BE2C (cell line): ENCODE data around the gene ROCK2.

ENCODE experiments used
- DNase-seq: peaks from one replicate; pipeline ENCODE4 v3.0.0-alpha.2; 2020
- H3K27me3 ChIP-seq: fragments of 250-450 bp; sonication (Bioruptor Pico); 2 replicates; pipeline ENCODE4 v1.5.1; 2020; ENCODE audit warnings: mild to moderate bottlenecking
- H3K36me3 ChIP-seq: fragments of 250-450 bp; sonication (Bioruptor Pico); 2 replicates; pipeline ENCODE4 v1.5.1; 2020; ENCODE audit warnings: mild to moderate bottlenecking
- H3K4me1 ChIP-seq: fragments of 250-450 bp; sonication (Bioruptor Pico); 2 replicates; pipeline ENCODE4 v1.5.1; 2020
- H3K4me3 ChIP-seq: 2 replicates; pipeline ENCODE4 v1.5.1; 2011; ENCODE audit warnings: low read depth, low read length
- H3K9me3 ChIP-seq: fragments of 250-450 bp; sonication (Bioruptor Pico); 2 replicates; pipeline ENCODE4 v1.5.1; 2020
- TF ChIP-seq, protein P1 (sequence below): IDR thresholded peaks from 2 replicates; pipeline ENCODE4 v1.5.1; 2012; ENCODE audit warnings: mild to moderate bottlenecking, low read depth, low read length

The ROCK2 gene

DNA sequence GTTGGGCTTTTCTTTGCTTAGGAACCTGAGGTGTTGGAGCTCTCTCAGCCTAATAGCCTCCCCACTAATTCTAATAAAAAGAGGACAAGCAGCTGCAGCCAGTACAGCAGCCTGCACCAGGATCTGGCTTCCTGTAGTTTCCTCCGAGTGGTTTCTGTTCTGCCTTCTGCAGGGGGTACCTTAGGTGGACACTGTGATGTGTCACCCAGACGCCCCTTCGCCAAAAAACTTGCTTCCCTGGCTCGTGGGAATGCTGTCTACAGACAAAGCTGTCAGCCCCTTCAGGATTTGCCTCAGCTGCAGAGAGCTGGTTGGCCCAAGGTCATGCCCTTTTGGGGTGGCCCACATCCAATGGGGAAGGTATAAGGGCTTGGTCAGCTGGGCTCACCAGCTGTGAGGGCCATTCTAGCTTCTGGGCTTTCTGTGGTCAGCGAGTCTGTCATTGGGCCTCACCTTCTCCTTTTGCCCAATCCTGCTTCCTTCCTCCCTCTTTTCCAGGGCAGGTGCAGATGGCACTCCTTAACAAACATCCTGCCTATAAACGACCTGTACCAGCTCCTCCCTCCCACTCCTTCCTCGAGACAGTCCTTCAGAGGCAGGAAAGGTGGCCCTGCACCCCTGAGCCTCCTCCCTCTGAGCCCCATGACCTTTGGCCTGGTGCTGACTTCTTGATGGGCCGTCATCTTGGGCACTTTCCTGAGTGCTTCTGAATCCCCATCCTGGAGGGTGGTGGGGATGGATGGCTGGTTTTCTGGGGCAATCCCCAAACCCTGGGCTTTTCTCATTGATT lies 44.0 kb upstream of the ROCK2 start:
- Histone ChIP-seq H3K27me3 (no peaks in the 10 kb centered on the region), H3K9me3 (no peaks in the 10 kb centered on the region), H3K4me3 (no peak overlapping the region), H3K36me3 (no peaks in the 10 kb centered on the region), H3K4me1 (no peaks in the 10 kb centered on the region; the same call in 1 of the 2 replicates)
- TF ChIP-seq, protein P1, sequence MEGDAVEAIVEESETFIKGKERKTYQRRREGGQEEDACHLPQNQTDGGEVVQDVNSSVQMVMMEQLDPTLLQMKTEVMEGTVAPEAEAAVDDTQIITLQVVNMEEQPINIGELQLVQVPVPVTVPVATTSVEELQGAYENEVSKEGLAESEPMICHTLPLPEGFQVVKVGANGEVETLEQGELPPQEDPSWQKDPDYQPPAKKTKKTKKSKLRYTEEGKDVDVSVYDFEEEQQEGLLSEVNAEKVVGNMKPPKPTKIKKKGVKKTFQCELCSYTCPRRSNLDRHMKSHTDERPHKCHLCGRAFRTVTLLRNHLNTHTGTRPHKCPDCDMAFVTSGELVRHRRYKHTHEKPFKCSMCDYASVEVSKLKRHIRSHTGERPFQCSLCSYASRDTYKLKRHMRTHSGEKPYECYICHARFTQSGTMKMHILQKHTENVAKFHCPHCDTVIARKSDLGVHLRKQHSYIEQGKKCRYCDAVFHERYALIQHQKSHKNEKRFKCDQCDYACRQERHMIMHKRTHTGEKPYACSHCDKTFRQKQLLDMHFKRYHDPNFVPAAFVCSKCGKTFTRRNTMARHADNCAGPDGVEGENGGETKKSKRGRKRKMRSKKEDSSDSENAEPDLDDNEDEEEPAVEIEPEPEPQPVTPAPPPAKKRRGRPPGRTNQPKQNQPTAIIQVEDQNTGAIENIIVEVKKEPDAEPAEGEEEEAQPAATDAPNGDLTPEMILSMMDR, result no peak
- no peak for DNase-seq

DNA sequence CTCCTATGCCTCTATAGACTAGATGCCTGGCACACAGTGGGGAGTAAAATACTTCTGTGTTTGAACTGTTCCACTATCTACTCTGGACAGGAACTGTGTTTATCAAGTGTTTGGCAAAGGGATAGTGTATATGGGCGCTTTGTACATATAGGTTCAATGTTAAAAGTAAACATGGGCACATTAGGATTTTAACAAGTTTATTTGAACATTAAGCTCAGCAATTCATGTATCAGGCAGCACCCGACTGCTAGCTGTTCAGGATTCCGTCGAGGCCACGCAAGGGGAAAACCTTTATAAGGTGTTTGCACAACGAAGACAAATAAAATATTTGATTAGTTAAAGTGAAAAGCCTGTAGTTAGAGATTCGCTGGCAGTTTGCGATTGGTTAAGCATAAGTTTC lies 43.4 kb upstream of the ROCK2 start:
- TF ChIP-seq, protein P1, result no peak
- Histone ChIP-seq H3K4me1 (no peaks in the 10 kb centered on the region; the same call in 1 of the 2 replicates), H3K27me3 (no peaks in the 10 kb centered on the region), H3K4me3 (no peak overlapping the region), H3K36me3 (no peaks in the 10 kb centered on the region), H3K9me3 (no peaks in the 10 kb centered on the region)
- DNase-seq, result no peak

DNA sequence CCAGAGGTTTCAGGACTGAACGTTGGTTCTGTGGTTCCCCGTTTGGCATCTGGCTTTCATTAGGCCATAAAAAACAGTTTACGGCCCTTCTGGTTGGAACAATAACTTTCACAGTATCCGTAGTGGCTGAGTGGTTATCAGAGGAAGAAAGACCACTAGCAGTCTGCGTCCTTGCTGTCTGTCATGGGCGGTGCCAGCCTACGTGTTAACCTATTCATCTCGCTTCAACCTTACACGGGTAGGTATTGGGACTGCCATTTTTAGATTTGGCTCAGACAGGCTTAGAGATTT lies 42.6 kb upstream of the ROCK2 start:
- Histone ChIP-seq H3K4me1 (no peaks in the 10 kb centered on the region; the same call in 1 of the 2 replicates), H3K4me3 (no peak overlapping the region), H3K9me3 (no peaks in the 10 kb centered on the region), H3K27me3 (no peaks in the 10 kb centered on the region), H3K36me3 (no peaks in the 10 kb centered on the region)
- peak; percentile 29 for DNase-seq
- TF ChIP-seq, protein P1, result no peak

GRCh38 chr2:11385847-11386246 lies 41.4 kb upstream of the ROCK2 start:
- H3K27me3 ChIP-seq, result no peaks in the 10 kb centered on the region
- TF ChIP-seq, protein P1, result no peak
- no peaks in the 10 kb centered on the region; the same call in 1 of the 2 replicates for H3K4me1 ChIP-seq
- no peak for DNase-seq
- H3K36me3 ChIP-seq, result no peaks in the 10 kb centered on the region
- no peaks in the 10 kb centered on the region for H3K9me3 ChIP-seq
- H3K4me3 ChIP-seq, result no peak overlapping the region

DNA sequence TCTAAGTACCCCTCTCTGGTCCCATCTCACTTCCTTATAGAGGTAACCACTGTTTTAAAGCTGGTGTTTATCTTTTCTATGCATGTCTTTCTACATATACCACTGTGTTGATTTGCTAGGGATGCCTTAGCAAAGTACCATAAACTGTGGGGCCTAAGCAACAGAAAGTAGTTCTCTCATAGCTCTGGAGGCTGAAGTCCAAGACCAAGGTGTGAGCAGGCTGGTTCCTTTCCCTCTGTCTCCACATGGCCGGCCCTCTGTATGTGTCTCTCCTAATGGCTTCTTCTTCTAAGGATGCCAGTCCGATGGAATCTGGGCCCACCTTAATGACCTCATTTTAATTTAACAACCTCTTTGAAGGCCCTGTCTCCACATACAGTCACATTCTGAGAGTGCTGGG lies 40.8 kb upstream of the ROCK2 start:
- Histone ChIP-seq H3K27me3 (no peaks in the 10 kb centered on the region), H3K4me3 (no peak overlapping the region), H3K4me1 (no peaks in the 10 kb centered on the region; the same call in 1 of the 2 replicates), H3K36me3 (no peaks in the 10 kb centered on the region), H3K9me3 (no peaks in the 10 kb centered on the region)
- TF ChIP-seq, protein P1, result no peak
- no peak for DNase-seq

DNA sequence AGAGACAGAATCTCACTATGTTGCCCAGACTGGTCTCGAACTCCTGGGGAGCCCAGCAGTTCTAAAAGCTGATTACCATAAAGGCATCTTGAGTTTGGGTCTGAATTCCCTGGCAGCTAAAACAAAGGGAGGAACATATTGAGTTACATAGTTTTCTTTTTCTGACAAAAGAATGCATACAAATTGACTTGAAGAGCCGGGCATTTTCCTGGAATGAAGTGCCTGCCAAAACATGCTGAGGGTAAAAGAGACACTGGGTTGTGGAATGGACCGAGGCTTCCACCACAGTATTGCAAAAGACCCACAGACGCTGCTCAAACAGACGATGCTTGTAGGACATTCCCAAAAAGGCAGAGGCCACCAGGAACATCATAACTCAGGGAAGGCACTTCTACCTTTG lies 35.1 kb upstream of the ROCK2 start:
- Histone ChIP-seq H3K9me3 (no peaks in the 10 kb centered on the region), H3K36me3 (no peaks in the 10 kb centered on the region), H3K27me3 (no peaks in the 10 kb centered on the region), H3K4me1 (no peaks in the 10 kb centered on the region), H3K4me3 (no peak overlapping the region)
- no peak for DNase-seq
- TF ChIP-seq, protein P1, result no peak
